ENCODE results near the gene NUP62.

NUP62 gene

DNA sequence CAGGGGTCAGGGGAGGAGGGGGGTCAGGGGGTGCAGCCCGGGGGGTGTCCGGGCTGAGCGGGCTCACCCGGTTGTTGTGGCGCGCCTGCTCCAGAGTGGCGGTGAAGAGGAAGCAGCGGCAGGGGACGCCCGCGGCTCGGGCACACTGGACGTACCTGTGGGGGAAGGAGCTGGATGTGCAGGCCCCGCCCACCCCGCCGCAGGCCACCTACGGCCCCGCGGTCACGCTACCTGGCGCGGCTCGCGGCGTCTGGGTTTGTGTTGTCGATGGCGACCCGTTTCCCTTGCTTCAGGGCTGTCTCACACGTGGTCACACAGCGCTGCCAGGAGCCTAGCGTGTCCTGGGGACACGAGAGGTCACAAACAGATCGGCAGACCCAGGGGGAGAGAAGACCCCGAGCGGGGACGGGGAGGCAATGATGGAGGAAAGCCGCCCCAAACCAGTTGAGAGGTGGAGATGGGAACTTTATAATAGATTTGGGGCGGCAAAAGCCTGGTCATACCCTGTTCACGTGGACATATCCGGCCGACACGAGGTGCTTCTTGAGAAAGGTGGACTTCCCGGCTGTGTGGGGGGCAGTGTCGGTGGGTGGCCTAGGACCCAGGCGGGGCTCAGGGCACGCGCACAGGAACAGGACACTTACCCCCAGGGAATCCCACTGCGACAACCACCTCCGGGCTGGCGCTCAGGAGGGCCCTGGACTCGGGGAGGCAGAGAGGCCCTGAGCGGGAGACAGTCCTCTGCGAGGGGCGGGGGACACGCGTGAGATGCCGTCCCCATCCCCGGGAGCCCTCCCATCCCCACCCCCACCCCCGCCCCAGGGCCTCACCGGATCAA is 67.5 kb downstream of the NUP62 start:
- no peak for FAIRE-seq
- no peak for TF ChIP-seq POLR2A (IDR thresholded peaks at IDR 0.05; ENCODE audit: low read depth, low read length)
- no peak for DNase-seq (ENCODE audit: insufficient read length, low spot score)

DNA sequence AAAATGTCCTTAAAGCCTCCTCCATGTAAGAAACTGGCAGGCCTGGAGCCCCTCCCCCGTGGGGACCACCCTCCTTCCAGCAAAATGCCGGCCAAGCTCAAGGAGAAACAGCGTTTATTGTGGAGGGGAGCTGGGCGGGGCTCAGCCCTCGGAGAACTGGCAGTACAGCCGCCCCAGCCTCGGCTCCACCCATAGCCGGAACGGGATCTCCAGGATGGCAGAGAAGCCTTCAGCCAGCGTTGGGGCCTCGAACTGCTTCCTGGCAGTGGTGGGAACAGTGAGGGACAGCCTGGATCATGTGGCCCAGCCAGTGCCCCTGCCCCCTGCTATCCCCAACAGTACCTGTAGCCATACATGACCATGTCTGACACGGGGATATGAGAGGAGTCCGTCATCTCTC is 68.2 kb downstream of the NUP62 start:
- no peak for TF ChIP-seq POLR2A (IDR thresholded peaks at IDR 0.05; ENCODE audit: low read depth, low read length)
- DNase-seq (ENCODE audit: insufficient read length, low spot score) (no peak), FAIRE-seq (no peak)

DNA sequence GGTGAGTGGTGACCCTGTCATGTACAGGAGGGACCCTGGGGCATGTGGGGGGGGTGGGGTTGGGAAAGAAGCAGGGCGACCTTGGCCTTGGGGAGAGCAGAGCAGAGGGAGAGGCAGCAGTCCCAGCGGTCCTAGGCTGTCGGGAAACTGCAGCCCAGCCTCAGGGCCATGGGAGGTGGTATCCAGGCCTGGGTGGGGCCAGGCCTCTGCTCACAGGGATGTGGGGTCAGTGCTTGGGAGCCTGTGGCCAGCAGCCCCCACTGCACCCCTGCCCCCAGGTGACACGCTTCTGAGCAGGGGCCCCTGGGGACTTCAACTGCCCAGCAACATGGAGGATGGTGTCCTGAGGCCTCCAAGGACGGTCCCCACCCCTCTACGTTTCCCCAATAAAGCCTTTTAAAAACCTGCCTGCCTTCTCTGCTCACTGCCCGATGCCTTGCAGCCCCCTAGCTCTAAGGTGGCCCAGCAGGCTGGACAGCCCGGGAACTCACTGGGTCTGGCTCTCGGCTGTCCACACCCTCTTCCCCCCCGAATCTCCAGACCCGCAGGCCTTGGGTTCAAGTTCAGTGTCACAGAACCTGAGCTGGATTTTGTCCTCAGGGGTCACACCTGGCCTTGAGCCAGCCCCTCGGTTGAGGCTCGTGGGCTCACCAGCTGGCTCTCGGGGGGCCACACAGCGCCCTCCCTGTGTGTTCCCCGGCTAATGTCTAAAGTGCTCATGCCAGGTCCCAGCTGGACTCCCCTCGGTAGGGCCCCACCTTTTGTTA is 68.8 kb downstream of the NUP62 start:
- TF ChIP-seq POLR2A (IDR thresholded peaks at IDR 0.05; ENCODE audit: low read depth, low read length), result no peak
- no peak for DNase-seq (ENCODE audit: insufficient read length, low spot score)
- no peak for FAIRE-seq

DNA sequence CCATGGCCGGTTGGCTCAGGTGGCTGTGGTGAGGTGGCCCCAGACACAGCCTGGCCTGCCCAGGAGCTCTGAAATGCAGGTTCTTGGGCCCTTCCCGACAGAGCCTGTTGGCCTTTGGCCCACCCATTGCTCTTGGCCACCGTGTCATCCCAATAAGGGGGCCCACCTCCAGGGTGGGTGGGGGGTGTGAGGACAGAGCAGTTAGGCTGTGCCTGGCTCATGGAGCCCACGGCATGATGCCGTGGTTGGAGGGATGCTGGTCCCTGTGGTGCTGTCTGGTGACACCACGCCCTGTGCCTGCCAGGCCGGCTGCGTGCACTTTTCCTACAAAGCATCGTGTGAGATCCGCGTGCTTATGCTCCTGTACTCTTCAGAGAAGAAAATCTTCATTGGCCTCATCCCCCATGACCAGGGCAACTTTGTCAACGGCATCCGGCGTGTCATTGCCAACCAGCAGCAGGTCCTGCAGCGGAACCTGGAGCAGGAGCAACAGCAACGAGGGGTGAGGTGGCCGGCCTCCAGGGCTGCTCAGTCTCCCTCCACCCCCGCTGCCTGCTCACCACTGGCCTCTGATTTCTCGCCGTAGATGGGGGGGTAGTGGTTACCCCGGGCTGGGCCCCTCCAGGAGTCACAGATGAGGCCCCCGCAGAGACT is 69.5 kb downstream of the NUP62 start:
- no peak for DNase-seq (ENCODE audit: insufficient read length, low spot score)
- no peak for FAIRE-seq
- TF ChIP-seq POLR2A (IDR thresholded peaks at IDR 0.05; ENCODE audit: low read depth, low read length), result no peak

DNA sequence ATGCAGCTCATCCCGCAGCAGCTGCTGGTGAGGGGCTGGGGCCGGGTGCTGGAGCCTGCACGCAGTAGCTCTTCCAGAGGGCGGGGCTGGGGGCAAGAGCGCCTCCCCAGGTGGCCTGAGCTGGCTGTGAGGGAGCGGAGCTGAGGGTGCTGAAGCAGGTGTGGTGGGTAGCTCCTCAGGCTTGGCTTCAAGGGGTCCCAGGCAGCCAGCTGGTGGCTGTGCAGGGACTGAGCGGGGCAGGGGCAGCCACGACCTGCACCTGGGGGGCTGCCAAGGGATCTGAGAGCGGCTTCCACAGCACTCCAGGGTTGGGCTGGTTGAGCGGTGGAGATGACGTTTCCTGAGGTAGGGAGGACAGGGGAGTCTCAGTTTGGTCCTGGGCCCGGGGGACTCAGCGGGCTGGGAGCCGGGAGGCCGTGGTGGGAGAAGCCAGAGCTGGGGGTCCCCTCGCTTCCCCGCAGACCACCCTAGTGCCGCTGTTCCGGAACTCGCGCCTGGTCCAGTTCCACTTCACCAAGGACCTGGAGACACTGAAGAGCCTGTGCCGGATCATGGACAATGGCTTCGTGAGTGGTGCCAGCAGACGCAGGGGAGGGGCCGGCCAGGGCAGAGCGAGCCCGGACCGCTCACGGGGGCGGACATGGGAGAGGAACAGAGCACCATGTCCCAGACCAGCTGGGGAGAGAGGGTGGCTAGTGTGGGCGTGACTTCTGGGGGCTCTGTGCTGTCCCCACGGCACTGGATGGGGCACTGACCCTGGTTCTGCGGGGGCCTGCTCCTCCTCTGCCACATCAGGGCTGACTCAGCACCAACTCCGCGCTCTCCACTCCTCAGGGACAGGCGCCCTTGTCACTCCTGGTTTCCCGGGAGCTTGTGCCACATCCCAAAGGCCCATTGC is 71.0 kb downstream of the NUP62 start:
- TF ChIP-seq POLR2A (IDR thresholded peaks at IDR 0.05; ENCODE audit: low read depth, low read length), result no peak
- FAIRE-seq (no peak), DNase-seq (ENCODE audit: insufficient read length, low spot score) (no peak)

DNA sequence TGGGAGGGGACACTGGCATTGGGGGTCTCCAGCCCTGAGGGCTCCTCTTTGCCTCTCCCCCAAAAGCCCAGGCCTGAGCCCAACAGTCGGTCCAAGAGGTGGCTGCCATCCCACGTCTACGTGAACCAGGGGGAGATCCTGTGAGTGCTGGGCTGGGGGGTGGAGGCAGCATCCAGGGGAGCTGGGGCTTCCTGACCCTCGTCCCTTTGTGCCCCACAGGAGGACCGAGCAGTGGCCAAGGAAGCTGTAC is 71.5 kb downstream of the NUP62 start:
- FAIRE-seq (no peak), DNase-seq (ENCODE audit: insufficient read length, low spot score) (no peak)
- TF ChIP-seq POLR2A (IDR thresholded peaks at IDR 0.05; ENCODE audit: low read depth, low read length), result no peak

DNA sequence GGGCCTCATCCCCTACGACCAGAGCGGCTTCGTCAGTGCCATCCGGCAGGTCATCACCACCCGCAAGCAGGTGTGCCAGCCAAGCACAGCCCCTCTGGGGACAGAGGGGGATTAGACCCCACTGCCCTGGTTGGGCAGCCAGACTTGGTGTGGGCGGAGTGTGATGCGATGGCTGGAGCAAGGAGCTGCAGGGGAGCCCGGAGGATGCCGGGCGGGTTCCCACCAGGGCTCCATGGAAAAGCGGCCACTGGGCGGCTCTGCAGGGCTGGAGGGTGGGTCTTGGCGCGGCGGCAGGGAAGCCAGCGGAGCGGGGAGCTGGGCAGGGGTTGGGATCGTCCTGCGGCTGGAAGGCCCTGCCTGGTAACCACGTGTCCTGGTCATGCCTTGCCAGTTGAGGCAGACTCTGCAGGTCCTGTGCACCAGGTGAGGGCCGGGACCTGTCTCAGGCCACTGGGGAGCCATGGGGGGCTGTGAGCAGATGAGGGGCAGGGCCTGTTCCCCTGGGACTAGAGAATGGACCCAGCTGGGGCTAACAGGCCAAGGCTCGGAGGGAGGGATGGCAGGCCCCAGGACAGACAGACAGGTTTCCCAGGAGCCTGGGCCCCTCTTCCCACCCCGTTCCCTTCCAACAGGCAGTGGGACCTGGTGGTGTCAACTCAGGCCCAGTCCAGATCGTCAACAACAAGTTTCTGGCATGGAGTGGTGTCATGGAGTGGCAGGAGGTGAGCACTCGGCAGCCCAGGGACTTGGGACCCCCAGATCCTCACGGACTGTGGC is 72.1 kb downstream of the NUP62 start:
- no peak for TF ChIP-seq POLR2A (IDR thresholded peaks at IDR 0.05; ENCODE audit: low read depth, low read length)
- no peak for DNase-seq (ENCODE audit: insufficient read length, low spot score)
- FAIRE-seq, result no peak
